Ectodermal cell (in vitro differentiated cells): ENCODE data around the gene CELSR3. TPM values are rescaled to one million over a fixed set of nuclear protein-coding genes. Genes with fewer than 3 reads are reported as not detected.

Experiments
- H3K27ac ChIP-seq: 2 replicates; pipeline ENCODE4 v1.7.0; 2013; ENCODE audit warnings: mild to moderate bottlenecking, low read depth, low read length; ENCODE audit not compliant: insufficient read depth, poor library complexity, severe bottlenecking
- H3K27me3 ChIP-seq: 2 replicates; pipeline ENCODE4 v1.7.0; 2013; ENCODE audit warnings: mild to moderate bottlenecking, low read length; ENCODE audit not compliant: insufficient read depth, control insufficient read depth, poor library complexity, severe bottlenecking
- H3K36me3 ChIP-seq: one replicate; pipeline ENCODE4 v1.7.0; 2013; ENCODE audit warnings: low read length; ENCODE audit not compliant: control insufficient read depth, insufficient read depth
- H3K4me1 ChIP-seq: one replicate; pipeline ENCODE4 v1.7.0; 2013; ENCODE audit warnings: low read length; ENCODE audit not compliant: control insufficient read depth, insufficient read depth
- H3K4me3 ChIP-seq: 2 replicates; pipeline ENCODE4 v1.7.0; 2013; ENCODE audit warnings: low read depth, low read length, control low read depth; ENCODE audit not compliant: insufficient read depth
- H3K9me3 ChIP-seq: 2 replicates; pipeline ENCODE4 v1.7.0; 2013; ENCODE audit warnings: mild to moderate bottlenecking, low read length, moderate library complexity; ENCODE audit not compliant: control insufficient read depth
- WGBS, 2 experiments: methylation state at CpG; one replicate each; pipeline ENCODE4 v1.1.7; 2013; ENCODE audit warnings: missing lambda C conversion rate in 2 of 2; 5-methylcytosine and 5-hydroxymethylcytosine counted together
- polyA plus RNA-seq, 4 experiments: library from polyadenylated mRNA; stranded (reverse); fragments of 50-300 nt; gene quantifications; one replicate each; pipeline ENCODE4 v1.2.3, GENCODE V29; 2013

CELSR3 gene, protein sequence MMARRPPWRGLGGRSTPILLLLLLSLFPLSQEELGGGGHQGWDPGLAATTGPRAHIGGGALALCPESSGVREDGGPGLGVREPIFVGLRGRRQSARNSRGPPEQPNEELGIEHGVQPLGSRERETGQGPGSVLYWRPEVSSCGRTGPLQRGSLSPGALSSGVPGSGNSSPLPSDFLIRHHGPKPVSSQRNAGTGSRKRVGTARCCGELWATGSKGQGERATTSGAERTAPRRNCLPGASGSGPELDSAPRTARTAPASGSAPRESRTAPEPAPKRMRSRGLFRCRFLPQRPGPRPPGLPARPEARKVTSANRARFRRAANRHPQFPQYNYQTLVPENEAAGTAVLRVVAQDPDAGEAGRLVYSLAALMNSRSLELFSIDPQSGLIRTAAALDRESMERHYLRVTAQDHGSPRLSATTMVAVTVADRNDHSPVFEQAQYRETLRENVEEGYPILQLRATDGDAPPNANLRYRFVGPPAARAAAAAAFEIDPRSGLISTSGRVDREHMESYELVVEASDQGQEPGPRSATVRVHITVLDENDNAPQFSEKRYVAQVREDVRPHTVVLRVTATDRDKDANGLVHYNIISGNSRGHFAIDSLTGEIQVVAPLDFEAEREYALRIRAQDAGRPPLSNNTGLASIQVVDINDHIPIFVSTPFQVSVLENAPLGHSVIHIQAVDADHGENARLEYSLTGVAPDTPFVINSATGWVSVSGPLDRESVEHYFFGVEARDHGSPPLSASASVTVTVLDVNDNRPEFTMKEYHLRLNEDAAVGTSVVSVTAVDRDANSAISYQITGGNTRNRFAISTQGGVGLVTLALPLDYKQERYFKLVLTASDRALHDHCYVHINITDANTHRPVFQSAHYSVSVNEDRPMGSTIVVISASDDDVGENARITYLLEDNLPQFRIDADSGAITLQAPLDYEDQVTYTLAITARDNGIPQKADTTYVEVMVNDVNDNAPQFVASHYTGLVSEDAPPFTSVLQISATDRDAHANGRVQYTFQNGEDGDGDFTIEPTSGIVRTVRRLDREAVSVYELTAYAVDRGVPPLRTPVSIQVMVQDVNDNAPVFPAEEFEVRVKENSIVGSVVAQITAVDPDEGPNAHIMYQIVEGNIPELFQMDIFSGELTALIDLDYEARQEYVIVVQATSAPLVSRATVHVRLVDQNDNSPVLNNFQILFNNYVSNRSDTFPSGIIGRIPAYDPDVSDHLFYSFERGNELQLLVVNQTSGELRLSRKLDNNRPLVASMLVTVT (N-terminal part only)
- 26.0 TPM for polyA plus RNA-seq (2013, experiment 1 of 4)
- 29.7 TPM for polyA plus RNA-seq (2013, experiment 2 of 4)
- polyA plus RNA-seq (2013, experiment 3 of 4) = 18.8 TPM
- 24.8 TPM for polyA plus RNA-seq (2013, experiment 4 of 4)

DNA sequence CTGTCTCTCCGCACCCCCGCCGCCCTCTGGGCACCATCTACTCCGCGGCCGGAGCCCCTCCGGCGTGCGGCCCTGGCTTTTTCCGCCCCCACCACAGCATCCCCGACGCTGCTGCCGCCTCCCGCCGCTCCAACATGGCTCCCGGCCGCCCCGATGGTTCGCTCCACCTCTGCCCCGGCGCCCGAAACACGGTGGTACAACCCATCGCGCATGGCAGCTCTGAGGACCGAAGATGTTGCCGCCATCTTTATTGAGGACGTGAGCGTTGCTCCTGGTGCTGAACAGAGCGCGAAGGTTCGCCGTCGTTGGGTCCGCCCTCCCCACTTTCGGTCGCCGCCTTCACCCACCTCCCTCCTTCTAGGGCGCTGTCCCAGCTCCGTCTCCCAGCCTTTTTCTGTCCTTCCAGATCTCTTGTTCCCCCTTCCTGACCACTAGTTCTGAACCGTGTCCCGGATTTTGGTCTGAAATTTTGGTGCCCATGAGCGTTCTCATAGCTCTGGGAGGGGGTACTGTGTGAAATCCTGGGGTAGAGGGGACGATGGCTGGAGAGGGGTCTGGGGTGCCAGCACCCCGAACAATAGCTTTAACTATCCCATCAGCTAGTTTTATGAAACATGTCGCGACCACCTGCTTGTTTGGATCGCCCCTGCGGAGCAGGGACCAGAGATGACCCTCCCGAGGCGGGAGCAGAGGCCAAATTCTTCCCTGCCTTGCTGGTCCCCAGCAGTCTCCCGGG lies at the start of gene CELSR3:
TSS of gene CELSR3 (minus strand) at position 134 of the 736 bp plus-strand sequence. CDS start 252 bp downstream, outside the sequence.
- Histone ChIP-seq H3K36me3 (peaks cover 17% of the 10 kb centered on the region), H3K4me3 (peak within 1 kb of the TSS; percentile 74), H3K4me1 (peaks cover 9% of the 10 kb centered on the region), H3K9me3 (no peaks in the 10 kb centered on the region), H3K27me3 (no peaks in the 10 kb centered on the region), H3K27ac (peak within 1 kb of the TSS; percentile 100)
- 0% methylated on average over 52 of the region's 52 CpGs for WGBS, 2 experiments

- no peak overlapping the region for H3K27ac ChIP-seq
- H3K4me3 ChIP-seq = no peak overlapping the region
- H3K36me3 ChIP-seq = peaks cover 33% of the 10 kb centered on the region
- peaks cover 14% of the 10 kb centered on the region for H3K4me1 ChIP-seq
- 90 to 93% methylated on average over 2 of the region's 2 CpGs for WGBS, 2 experiments
- H3K9me3 ChIP-seq = no peaks in the 10 kb centered on the region
- H3K27me3 ChIP-seq = no peaks in the 10 kb centered on the region
These were observed 49.0 kb upstream of the CELSR3 start for GRCh38 chr3:48711727-48712126.

DNA sequence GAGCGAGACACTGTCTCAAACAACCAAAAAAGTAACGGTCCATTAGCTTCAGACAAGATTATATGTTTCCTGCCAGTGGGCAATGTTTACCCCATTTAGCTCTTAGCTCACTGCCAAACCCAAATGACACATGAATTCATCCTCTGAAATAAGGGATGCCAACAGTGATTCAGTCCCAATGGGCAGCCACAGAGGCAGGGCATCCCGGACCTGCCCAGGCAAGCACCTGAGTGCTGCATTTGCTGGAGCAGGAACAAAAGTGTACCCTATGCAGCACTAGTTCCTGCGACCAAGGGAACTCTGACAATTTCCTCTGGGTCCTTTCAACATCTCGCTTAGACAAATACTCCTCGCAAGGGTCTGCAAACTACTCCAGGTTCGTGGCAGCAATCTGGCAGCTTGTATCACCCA lies 46.4 kb upstream of the CELSR3 start:
- Histone ChIP-seq H3K27me3 (no peaks in the 10 kb centered on the region), H3K9me3 (no peaks in the 10 kb centered on the region), H3K4me3 (no peak overlapping the region), H3K27ac (no peak overlapping the region), H3K36me3 (peaks cover 42% of the 10 kb centered on the region), H3K4me1 (peaks cover under 1% of the 10 kb centered on the region)
- WGBS, 2 experiments = 94% methylated on average over 7 of the region's 7 CpGs

GRCh38 chr3:48708481-48708889 lies 45.8 kb upstream of the CELSR3 start:
- whole genome bisulfite sequencing, 2 experiments = 85 to 88% methylated on average over 2 of the region's 2 CpGs
- Histone ChIP-seq H3K4me1 (no peaks in the 10 kb centered on the region), H3K36me3 (peaks cover 40% of the 10 kb centered on the region), H3K27ac (no peak overlapping the region), H3K9me3 (no peaks in the 10 kb centered on the region), H3K27me3 (no peaks in the 10 kb centered on the region), H3K4me3 (no peak overlapping the region)

- H3K4me1 ChIP-seq = no peaks in the 10 kb centered on the region
- WGBS, 2 experiments = 90 to 95% methylated on average over 5 of the region's 5 CpGs
- peaks cover 38% of the 10 kb centered on the region for H3K36me3 ChIP-seq
- H3K27ac ChIP-seq = no peak overlapping the region
- no peak overlapping the region for H3K4me3 ChIP-seq
- no peaks in the 10 kb centered on the region for H3K9me3 ChIP-seq
- H3K27me3 ChIP-seq = no peaks in the 10 kb centered on the region
These were observed 44.5 kb upstream of the CELSR3 start for GRCh38 chr3:48707157-48707556.

GRCh38 chr3:48702320-48702920 lies 39.7 kb upstream of the CELSR3 start:
- Histone ChIP-seq H3K27me3 (no peaks in the 10 kb centered on the region), H3K4me1 (no peaks in the 10 kb centered on the region), H3K4me3 (no peak overlapping the region), H3K27ac (no peak overlapping the region), H3K9me3 (no peaks in the 10 kb centered on the region), H3K36me3 (peaks cover 45% of the 10 kb centered on the region)
- WGBS, 2 experiments = 87 to 90% methylated on average over 6 of the region's 6 CpGs

DNA sequence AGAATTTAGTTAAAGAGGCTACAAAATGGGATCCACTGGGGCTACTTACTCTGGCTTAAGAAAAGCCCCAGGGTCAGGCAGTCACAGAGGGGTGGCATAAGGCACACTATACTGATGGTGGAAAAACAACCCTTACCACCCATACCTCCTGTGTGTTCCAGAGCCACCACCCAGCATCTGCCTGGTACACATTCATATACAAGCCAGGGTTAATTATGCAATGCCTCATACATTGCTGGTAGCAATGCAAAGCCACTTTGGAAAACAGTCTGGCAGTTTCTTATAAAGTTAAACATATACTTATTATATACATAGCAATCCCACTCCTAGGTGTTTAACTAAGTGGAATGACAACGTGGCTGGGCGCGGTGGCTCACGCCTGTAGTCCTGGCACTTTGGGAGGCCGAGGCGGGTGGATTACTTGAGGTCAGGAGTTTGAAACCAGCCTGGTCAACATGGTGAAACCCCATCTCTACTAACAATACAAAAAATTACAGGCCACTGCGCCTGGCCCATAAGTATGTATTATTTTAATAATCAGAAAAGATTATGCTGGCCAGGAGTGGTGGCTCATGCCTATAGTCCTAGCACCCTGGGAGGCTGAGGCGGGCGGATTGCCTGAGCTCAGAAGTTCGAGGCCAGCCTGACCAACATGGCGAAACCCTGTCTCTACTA lies 38.2 kb upstream of the CELSR3 start:
- H3K4me1 ChIP-seq = no peaks in the 10 kb centered on the region
- peaks cover 40% of the 10 kb centered on the region for H3K36me3 ChIP-seq
- 92 to 95% methylated on average over 10 to 11 of the region's 11 CpGs for WGBS, 2 experiments
- no peak overlapping the region for H3K4me3 ChIP-seq
- no peaks in the 10 kb centered on the region for H3K27me3 ChIP-seq
- H3K9me3 ChIP-seq = no peaks in the 10 kb centered on the region
- no peak overlapping the region for H3K27ac ChIP-seq

DNA sequence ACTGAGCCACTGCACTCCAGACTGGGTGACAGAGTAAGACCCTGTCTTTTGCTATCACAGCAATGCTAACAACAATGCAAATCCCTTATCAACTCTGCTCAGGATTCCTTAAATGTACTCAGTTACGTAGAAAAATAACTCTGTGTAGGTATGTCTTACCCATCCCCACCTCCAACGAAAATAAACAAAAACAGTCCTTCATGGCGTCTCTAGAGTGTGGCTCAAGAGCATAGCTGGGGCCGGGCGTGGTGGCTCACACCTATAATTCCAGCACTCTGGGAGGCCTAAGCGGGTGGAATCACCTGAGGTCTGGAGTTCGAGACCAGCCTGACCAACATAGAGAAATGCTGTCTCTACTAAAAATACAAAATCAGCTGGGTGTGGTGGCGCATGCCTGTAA lies 36.2 kb upstream of the CELSR3 start:
- 94 to 95% methylated on average over 8 of the region's 8 CpGs for WGBS, 2 experiments
- H3K36me3 ChIP-seq = peaks cover 37% of the 10 kb centered on the region
- H3K9me3 ChIP-seq = no peaks in the 10 kb centered on the region
- no peak overlapping the region for H3K4me3 ChIP-seq
- H3K4me1 ChIP-seq = peaks cover 11% of the 10 kb centered on the region
- H3K27me3 ChIP-seq = no peaks in the 10 kb centered on the region
- no peak overlapping the region for H3K27ac ChIP-seq
